HCT116 (cell line): ENCODE data around the gene FREM1.

Experiments
- CEBPB ChIP-seq: IDR thresholded peaks from 2 replicates; pipeline ENCODE4 v1.6.1; 2012; ENCODE audit warnings: low read depth
- EZH2 ChIP-seq: fragments of 200-600 bp; sonication (generic); IDR thresholded peaks from 2 replicates; pipeline ENCODE4 v1.6.1; 2017; ENCODE audit warnings: antibody characterized with exemption, mixed run types
- SRF ChIP-seq: IDR thresholded peaks from 2 replicates; pipeline ENCODE4 v1.6.1; 2012; ENCODE audit warnings: low read depth
- TF ChIP-seq, protein P1 (sequence below), 3 experiments: fragments of 200-600 bp in 1 of 3; sonication (generic) in 1 of 3; IDR thresholded peaks in 2 of 3; conservative IDR thresholded peaks in 1 of 3; 2 replicates each; pipeline ENCODE4 v1.5.1; 2012 to 2017; ENCODE audit warnings: low read depth in 2 of 3, low read length in 2 of 3, antibody characterized with exemption in 1 of 3, borderline replicate concordance in 1 of 3, control low read depth in 1 of 3, mild to moderate bottlenecking in 1 of 3, mixed read lengths in 1 of 3, mixed run types in 1 of 3, moderate library complexity in 1 of 3; ENCODE audit not compliant: insufficient read depth in 1 of 3
- TF ChIP-seq, protein P2 (sequence below): IDR thresholded peaks from 2 replicates; pipeline ENCODE4 v1.6.1; 2012

DNA sequence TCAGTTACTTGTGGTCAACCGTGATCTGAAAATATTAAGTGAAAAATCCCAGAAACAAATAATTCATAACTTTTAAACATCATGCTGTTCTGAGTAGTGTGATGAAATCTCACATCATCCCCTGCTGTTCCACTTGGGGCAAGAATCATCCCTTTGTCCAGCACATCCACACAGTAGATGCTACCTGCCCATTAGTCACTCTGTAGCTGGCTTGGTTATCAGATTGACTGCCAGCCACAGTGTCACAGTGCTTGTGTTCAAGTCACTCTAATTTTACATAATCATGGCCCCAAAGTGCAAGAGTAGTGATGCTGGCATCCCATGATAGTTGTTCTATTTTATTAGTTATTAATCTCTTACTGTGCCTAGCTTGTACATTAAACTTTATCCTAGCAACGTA, 148.6 kb downstream of the FREM1 start:
- TF ChIP-seq EZH2 (no peak), SRF (no peak), CEBPB (no peak)
- TF ChIP-seq, protein P1, sequence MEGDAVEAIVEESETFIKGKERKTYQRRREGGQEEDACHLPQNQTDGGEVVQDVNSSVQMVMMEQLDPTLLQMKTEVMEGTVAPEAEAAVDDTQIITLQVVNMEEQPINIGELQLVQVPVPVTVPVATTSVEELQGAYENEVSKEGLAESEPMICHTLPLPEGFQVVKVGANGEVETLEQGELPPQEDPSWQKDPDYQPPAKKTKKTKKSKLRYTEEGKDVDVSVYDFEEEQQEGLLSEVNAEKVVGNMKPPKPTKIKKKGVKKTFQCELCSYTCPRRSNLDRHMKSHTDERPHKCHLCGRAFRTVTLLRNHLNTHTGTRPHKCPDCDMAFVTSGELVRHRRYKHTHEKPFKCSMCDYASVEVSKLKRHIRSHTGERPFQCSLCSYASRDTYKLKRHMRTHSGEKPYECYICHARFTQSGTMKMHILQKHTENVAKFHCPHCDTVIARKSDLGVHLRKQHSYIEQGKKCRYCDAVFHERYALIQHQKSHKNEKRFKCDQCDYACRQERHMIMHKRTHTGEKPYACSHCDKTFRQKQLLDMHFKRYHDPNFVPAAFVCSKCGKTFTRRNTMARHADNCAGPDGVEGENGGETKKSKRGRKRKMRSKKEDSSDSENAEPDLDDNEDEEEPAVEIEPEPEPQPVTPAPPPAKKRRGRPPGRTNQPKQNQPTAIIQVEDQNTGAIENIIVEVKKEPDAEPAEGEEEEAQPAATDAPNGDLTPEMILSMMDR (IDR thresholded peaks at IDR 0.05 in 2 of 3, conservative IDR thresholded peaks at IDR 0.05 in 1 of 3; ENCODE audit: borderline replicate concordance in 1 of 3, insufficient read depth in 1 of 3, low read depth in 2 of 3, low read length in 2 of 3), result no peak
- TF ChIP-seq, protein P2, sequence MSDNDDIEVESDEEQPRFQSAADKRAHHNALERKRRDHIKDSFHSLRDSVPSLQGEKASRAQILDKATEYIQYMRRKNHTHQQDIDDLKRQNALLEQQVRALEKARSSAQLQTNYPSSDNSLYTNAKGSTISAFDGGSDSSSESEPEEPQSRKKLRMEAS, result no peak
